ENCODE measurements around the gene KAT8. TPM values are rescaled to one million over a fixed set of nuclear protein-coding genes. Genes with fewer than 3 reads are reported as not detected.
A peak's percentile ranks its signal among the peaks of the same experiment; 100 is the strongest.

Gene KAT8
- total RNA-seq: 10 to 100 TPM; 61.6 to 76.0 TPM
- long read RNA-seq, transcript KAT8-201 (11 exons, 1,525 nt): major isoform, 10 of 20 reads
- long read RNA-seq, partial matches to known transcripts: 2 of 20 reads
- long read RNA-seq, other reads (novel, unspliced or antisense): 5 of 20 reads

DNA sequence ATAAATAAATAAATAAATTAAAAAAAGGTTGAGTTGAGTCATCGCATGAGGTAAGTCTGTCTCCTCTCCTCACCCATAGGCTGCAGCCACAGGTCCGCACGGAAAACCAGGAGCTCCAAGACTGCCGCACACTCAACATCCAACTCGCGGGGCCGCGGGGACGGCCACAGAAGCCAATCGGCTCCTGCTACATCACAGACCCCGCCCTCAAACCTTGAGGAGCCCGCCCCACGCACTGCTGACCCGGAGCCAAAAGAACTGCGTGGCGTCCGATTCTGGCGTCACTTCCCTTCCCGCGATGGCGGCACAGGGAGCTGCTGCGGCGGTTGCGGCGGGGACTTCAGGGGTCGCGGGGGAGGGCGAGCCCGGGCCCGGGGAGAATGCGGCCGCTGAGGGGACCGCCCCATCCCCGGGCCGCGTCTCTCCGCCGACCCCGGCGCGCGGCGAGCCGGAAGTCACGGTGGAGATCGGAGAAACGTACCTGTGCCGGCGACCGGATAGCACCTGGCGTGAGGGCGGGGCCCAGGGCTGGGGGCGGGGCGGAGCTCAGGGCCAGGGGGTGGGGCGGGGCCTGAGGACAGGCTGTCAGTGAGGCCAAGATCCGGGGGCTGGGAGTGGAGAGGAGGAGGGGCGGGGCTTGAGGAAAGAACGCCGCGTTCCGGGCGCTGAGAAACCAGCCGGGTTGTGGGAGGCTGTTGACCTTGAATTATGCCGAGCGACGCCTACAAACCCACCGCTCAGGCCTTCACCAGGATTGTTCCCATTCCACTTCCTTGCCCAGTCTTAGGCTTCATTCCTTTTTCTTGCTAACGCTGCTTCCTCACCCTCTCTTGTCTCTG lies at the start of gene KAT8:
TSS of gene KAT8 (plus strand) at position 281 of the 839 bp plus-strand sequence. CDS start at position 299, 18 bp downstream.
- intact Hi-C loops (cut with DNase I, micrococcal nuclease): no loop called here
- DNase-seq: peak; percentile 98 to 99
- peak; percentile 87 for ATAC-seq

DNA sequence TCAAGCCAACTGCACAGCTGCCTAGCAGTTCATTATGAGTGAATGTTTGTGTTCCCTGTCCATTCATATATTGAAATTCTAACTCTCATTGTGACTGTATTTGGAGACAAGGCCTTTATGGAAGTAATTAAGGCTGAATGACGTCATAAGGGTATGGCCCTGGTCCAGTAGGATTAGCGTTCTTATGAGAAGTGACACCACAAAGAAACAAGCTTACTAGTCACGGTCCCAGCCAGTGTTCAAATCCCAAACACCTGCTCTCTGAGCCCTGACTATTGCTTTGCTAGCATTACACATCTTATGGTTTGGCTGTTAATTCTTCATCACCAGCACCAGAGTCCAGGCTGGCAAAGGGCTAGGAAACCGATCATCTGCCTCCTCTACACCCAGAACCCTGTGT lies 45.6 kb upstream of the KAT8 start:
- no peak for ATAC-seq
- no peak for DNase-seq
- intact Hi-C loops (cut with DNase I, micrococcal nuclease): no loop called here

DNA sequence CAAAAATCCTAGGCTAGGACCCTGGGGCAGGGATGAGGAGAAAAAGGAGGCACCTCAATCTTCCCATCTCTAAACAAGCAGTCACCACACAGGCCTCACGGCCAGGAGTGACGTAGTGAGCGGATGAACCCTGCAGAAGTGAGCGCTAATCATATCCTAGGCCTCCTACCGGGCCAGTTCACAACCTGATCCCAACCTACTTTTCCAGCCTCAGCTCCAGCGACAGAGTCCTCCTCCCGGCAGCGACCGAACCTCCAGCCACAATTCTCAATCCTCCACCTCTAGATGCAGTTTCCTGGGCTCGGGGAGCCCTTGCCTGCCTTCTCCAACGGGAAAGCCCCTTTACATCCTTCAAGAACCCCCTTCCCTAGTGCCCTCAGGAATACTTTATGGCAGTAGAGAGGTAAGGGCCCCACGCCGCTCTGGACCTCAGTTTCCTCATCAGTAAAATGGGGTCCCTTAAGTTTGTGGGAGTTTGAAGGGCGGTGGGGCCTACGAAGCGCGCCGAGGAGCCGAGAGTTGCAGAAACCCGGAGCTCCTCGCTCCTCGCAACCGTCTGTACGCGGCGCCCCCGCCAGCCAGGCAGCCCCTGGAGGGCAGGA lies 44.8 kb upstream of the KAT8 start:
- ATAC-seq (peak; percentile 12), DNase-seq (peak in 1 of 2 donors; percentile 38)
- intact Hi-C loops (cut with DNase I, micrococcal nuclease): no loop called here

DNA sequence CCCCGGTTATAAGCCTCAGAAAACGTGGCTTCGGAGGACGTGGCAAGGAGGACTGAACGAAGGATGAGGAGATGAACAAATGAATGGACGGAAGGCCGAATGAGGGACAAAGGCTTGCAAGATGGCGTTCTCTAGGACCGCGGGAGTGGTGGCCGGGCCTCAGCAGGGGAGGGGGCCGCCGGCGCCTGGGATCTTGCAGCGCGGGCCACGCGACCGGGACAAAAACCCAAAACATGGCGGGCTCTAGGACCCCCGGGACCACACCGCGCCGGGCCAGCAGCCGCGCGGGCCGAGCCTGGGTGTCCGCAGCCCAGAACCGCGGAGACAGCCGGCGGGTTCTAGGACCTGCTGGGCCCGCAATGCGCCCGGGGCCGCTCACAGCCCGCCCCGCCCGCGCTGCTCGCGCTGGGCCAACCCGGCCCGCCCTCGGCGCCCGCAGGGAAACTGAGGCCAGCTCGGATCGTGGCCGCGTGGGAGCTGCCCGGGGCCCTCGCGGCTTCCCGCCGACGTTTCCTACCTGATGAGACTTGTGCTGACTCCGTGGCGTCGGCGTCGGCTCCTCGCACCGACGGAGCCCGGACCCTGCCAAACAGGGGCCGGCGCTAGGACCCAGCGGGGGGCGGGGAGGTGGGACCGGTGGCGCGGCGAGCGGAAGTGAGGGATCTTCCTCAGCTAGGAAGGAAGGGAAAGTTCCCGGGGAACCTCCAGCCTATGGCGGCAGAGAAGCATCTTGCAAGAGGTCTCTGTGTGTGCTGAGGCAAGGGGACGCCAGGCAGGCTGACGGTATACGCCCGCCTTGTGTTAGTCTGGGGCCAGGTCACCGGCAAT lies 44.1 kb upstream of the KAT8 start:
- DNase-seq (peak; percentile 93 to 96), ATAC-seq (peak; percentile 81)
- intact Hi-C loops (cut with DNase I, micrococcal nuclease): no loop called here

DNA sequence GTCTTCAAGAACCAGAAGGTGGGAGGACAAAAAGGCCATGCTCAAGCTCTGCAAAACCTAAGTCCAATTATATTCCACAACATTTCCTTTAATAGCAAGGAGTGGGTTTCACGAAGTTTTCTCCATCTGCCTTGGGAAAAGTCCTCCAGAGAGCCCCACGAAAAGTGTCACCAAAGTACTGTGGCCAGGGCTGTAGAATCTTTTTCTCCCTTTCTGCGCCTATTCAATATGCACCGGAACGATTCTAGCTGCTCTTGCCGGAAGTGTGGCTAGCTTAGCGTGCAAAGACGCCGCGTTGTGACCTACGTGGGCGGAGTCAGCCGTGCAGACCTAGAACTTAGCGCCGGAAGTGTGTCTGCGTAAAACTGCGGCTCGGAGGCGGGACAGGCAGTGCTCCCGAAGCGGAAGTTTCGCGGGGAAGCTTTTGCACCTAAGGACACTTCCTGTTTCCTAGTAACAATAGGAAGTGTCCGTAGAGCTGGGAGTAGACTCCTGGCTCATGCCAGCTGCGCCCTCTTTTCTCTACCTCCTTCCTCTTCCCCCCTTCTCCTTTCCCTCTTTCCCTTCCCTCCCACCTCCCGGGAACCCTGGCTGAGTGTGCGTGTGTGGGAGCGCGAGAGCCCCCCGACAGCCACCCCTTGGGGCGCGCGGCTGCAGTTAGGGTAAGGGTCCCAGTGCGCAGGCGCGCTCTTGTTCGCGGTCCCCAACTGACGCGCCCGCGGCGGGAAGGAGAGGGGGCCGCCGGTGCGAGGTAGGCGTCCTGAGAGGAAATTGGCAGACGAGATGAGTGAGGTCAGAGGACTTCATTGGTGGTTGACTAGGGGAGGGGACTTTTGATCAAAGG lies 43.3 kb upstream of the KAT8 start, which contains the start of the genes ZNF646 and ZNF668:
TSS of gene ZNF646 (plus strand) at position 453 of the 844 bp plus-strand sequence. CDS start 1,903 bp downstream, outside the sequence.
TSS of gene ZNF668 (minus strand) at position 271 of the 844 bp plus-strand sequence. CDS start 9,781 bp downstream, outside the sequence.
- DNase-seq (peak; percentile 98 to 99), ATAC-seq (peak; percentile 89)
- intact Hi-C loops (cut with DNase I, micrococcal nuclease): no loop called here

DNA sequence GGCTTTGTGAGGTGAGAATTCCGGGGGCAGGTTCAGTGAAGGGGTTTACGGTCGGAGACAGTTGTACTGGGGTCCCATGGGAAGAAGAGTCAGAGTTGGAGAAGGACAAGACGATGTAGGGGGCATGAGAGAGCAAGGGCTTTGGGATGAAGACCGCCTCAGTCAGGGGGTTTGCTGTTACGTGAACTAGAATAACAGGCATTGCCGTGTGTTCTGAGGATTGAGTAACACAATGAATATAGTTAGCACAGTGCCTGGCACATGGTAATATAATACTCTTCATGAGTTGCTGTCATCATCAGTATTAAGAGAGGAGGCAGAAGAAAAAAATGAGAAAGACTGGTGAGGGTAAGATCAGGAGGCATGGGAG lies 42.7 kb upstream of the KAT8 start:
- intact Hi-C loops (cut with DNase I, micrococcal nuclease): no loop called here
- DNase-seq (no peak), ATAC-seq (no peak)

DNA sequence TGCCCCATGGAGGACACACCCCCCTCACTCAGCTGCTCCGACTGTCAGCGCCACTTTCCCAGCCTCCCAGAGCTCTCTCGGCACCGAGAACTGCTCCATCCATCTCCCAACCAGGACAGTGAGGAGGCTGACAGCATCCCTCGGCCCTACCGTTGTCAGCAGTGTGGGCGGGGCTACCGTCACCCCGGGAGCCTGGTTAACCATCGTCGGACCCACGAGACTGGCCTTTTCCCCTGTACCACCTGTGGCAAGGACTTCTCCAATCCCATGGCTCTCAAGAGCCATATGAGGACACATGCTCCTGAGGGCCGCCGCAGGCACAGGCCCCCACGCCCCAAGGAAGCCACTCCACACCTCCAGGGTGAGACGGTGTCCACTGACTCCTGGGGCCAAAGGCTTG lies 41.1 kb upstream of the KAT8 start:
- DNase-seq (no peak), ATAC-seq (no peak)
- intact Hi-C loops (cut with DNase I, micrococcal nuclease): no loop called here

DNA sequence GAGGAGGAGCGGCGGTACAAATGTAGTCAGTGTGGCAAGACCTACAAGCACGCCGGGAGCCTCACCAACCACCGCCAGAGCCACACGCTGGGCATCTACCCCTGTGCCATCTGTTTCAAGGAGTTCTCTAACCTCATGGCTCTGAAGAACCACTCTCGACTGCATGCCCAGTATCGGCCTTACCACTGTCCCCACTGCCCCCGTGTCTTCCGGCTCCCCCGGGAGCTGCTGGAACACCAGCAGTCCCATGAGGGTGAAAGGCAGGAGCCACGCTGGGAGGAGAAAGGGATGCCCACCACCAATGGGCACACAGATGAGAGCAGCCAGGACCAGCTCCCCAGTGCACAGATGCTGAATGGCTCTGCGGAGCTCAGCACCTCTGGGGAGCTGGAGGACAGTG lies 40.4 kb upstream of the KAT8 start:
- DNase-seq (no peak), ATAC-seq (no peak)
- intact Hi-C loops (cut with DNase I, micrococcal nuclease): no loop called here

DNA sequence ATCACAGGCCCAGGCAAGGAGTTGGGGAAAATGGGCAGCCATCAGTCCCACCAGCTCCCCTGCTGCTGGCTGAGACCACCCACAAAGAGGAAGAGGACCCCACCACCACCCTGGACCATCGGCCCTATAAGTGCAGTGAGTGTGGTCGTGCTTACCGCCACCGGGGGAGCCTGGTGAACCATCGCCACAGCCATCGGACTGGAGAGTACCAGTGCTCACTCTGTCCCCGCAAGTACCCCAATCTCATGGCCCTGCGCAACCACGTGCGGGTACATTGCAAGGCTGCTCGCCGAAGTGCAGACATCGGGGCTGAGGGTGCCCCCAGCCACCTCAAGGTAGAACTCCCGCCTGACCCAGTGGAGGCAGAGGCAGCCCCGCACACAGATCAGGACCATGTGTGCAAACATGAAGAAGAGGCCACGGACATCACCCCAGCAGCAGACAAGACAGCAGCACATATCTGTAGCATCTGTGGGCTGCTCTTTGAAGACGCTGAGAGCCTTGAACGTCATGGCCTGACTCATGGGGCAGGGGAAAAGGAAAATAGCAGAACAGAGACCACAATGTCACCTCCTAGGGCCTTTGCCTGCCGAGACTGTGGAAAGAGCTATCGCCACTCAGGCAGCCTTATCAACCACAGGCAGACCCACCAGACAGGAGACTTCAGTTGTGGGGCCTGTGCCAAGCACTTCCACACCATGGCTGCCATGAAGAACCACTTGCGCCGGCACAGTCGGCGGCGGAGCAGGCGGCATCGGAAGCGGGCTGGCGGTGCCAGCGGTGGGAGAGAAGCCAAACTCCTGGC lies 39.7 kb upstream of the KAT8 start:
- no peak for ATAC-seq
- intact Hi-C loops (cut with DNase I, micrococcal nuclease): no loop called here
- no peak for DNase-seq

DNA sequence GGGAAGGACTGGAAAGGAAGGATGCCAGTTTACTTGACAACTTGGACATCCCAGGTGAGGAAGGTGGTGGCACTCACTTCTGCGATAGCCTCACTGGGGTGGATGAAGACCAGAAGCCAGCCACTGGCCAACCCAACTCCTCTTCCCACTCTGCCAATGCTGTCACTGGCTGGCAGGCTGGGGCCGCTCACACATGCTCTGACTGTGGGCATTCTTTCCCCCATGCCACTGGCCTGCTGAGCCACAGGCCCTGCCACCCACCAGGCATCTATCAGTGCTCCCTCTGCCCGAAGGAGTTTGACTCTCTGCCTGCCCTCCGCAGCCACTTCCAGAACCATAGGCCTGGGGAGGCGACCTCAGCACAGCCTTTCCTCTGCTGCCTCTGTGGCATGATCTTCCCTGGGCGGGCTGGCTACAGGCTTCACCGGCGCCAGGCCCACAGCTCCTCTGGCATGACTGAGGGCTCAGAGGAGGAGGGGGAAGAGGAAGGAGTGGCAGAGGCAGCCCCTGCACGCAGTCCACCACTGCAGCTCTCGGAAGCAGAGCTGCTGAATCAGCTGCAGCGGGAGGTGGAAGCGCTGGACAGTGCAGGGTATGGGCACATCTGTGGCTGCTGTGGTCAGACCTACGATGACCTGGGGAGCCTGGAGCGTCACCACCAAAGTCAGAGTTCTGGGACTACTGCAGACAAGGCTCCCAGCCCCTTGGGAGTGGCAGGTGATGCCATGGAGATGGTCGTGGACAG lies 38.7 kb upstream of the KAT8 start:
- DNase-seq (no peak), ATAC-seq (no peak)
- intact Hi-C loops (cut with DNase I, micrococcal nuclease): no loop called here

DNA sequence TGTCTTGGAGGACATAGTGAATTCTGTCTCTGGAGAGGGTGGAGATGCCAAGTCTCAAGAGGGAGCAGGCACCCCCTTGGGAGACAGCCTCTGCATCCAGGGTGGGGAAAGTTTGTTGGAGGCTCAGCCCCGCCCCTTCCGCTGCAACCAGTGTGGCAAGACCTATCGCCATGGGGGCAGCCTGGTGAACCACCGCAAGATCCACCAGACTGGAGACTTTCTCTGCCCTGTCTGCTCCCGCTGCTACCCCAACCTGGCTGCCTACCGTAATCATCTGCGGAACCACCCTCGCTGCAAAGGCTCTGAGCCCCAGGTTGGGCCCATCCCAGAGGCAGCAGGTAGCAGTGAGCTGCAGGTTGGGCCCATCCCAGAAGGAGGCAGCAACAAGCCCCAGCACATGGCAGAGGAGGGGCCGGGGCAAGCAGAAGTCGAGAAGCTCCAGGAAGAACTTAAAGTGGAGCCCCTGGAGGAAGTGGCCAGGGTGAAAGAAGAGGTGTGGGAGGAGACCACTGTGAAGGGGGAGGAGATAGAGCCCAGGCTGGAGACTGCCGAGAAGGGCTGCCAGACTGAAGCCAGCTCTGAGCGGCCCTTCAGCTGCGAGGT lies 38.0 kb upstream of the KAT8 start:
- ATAC-seq (no peak), DNase-seq (no peak)
- intact Hi-C loops (cut with DNase I, micrococcal nuclease): no loop called here

DNA sequence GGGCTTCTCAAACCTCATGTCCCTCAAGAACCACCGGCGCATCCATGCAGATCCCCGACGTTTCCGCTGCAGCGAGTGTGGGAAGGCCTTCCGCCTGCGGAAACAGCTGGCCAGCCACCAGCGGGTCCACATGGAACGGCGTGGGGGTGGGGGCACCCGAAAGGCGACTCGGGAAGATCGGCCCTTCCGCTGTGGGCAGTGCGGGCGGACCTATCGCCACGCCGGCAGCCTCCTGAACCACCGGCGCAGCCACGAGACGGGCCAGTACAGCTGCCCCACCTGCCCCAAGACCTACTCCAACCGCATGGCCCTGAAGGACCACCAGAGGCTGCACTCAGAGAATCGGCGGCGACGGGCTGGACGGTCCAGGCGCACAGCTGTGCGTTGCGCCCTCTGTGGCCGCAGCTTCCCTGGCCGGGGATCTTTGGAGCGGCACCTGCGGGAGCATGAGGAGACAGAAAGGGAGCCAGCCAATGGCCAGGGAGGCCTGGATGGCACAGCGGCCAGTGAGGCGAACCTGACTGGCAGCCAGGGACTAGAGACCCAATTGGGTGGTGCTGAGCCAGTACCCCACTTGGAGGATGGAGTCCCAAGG lies 37.3 kb upstream of the KAT8 start:
- no peak for ATAC-seq
- DNase-seq: no peak
- intact Hi-C loops (cut with DNase I, micrococcal nuclease): no loop called here

DNA sequence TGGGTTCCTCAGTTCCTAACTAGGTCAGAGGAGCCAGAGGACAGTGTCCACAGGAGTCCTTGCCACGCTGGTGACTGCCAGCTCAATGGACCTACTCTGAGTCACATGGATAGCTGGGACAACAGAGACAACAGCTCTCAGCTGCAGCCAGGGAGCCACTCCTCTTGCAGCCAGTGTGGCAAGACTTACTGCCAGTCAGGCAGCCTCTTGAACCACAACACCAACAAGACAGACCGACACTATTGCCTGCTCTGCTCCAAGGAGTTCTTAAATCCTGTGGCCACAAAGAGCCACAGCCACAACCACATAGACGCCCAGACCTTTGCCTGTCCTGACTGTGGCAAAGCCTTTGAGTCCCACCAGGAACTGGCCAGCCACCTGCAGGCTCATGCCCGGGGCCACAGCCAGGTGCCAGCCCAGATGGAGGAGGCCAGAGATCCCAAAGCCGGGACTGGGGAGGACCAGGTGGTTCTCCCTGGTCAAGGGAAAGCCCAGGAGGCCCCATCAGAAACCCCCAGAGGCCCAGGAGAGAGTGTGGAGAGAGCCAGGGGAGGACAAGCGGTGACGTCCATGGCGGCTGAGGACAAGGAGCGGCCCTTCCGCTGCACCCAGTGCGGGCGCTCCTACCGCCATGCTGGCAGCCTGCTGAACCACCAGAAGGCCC lies 36.6 kb upstream of the KAT8 start:
- no peak for DNase-seq
- intact Hi-C loops (cut with DNase I, micrococcal nuclease): no loop called here
- ATAC-seq: no peak

DNA sequence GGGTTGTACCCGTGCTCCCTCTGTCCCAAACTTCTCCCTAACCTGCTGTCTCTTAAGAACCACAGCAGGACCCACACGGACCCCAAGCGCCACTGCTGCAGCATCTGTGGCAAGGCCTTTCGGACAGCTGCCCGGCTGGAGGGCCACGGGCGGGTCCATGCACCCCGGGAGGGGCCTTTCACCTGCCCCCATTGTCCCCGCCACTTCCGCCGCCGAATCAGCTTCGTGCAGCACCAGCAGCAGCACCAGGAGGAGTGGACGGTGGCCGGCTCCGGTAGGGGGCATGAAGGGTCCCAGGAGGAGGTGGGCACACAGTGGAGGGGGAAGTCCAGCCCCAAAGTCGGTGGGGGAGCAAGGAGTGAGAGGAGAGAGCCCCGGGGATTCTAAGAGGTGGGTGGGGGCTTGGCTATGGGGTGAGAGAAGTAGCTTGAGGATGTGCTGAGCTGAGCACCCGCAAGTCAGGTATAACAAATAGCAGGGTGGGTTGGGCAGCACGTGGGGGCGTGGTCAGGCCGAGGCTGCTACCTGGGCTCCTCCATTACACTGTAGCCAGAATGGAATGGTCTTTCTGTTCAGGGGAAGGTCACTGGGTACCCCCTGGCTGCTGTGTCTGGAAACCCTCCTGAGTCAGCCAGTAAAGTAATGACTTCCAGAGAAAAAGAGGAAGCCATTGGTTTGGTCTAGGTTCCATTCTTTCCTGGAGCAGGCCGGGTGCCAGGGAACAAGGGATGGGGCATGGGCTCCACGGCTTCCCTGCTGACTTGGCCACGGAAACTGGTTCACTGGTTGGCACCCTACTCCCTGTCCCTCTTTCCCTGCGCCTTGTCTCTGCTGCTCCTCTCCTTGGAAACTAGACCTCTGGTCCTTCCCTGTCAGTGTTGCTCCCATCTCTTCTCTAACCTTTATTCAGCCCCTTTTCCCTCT lies 35.8 kb upstream of the KAT8 start:
- intact Hi-C loops (cut with DNase I, micrococcal nuclease): no loop called here
- no peak for ATAC-seq
- DNase-seq: no peak
